GM12873 (cell line): ENCODE results near the gene SELPLG.

Source experiments
- CTCF ChIP-seq: IDR thresholded peaks from 2 replicates; pipeline ENCODE4 v1.5.1; 2012; ENCODE audit warnings: low read depth, mild to moderate bottlenecking, moderate library complexity, low read length, control low read depth; ENCODE audit not compliant: insufficient read depth; ENCODE audit errors: missing control alignments

Gene SELPLG

GRCh38 chr12:108650083-108650482 is 16.4 kb upstream of the SELPLG start:
- no peak for TF ChIP-seq CTCF

- no peak for TF ChIP-seq CTCF
Measured at GRCh38 chr12:108649669-108650068, 16.0 kb upstream of the SELPLG start.

GRCh38 chr12:108649126-108649525 is 15.4 kb upstream of the SELPLG start:
- TF ChIP-seq CTCF, result no peak

- no peak for TF ChIP-seq CTCF
Measured at GRCh38 chr12:108648371-108648770, 14.7 kb upstream of the SELPLG start.

GRCh38 chr12:108647585-108648287 is 14.0 kb upstream of the SELPLG start:
- no peak for TF ChIP-seq CTCF

GRCh38 chr12:108646600-108647579 is 13.2 kb upstream of the SELPLG start:
- TF ChIP-seq CTCF, result no peak
